GM18868 (cell line): ENCODE results near the gene OR4F29.
"Not testable (repeated sequence)": the region's sequence is repeated elsewhere in the genome, so short reads cannot be mapped to it uniquely, and the experiment has no call there.

Experiments used
- ATAC-seq: cut with Tn5 transposase; IDR thresholded peaks from one replicate; pipeline ENCODE4 v1.9.1; 2021; ENCODE audit warnings: mild to moderate bottlenecking, moderate library complexity; ENCODE audit not compliant: unreplicated experiment

Gene OR4F29

GRCh38 chr1:451578-451977 lies at the start of gene OR4F29:
Gene OR4F29, minus strand, starts transcription at chr1:451678. Its CDS starts 0 bp downstream, at chr1:451678.
- ATAC-seq = not testable (repeated sequence)
